Activated T-cell treated with anti-CD3 and anti-CD28 coated beads, Interleukin-2, amount 50 U/mL, for 4 hours (primary cell): ENCODE measurements around the gene ARHGAP44. TPM values are rescaled to one million over a fixed set of nuclear protein-coding genes. Genes with fewer than 3 reads are reported as not detected.

Experiments
- ATAC-seq, 2 donors: fragments of 200-7000 bp; cut with Tn5 transposase; one replicate each; pipeline ENCODE4 v1.10.0; 2021
- DNase-seq: peaks from one replicate; pipeline ENCODE4 v3.0.0-alpha.2; 2020
- H3K27me3 Mint-ChIP-seq: one replicate; pipeline ENCODE4 v1.8.0; 2021; ENCODE audit warnings: low read depth, mixed read lengths
- H3K36me3 Mint-ChIP-seq: one replicate; pipeline ENCODE4 v1.8.0; 2022; ENCODE audit warnings: mixed read lengths; ENCODE audit not compliant: insufficient read depth
- H3K4me1 Mint-ChIP-seq: one replicate; pipeline ENCODE4 v1.8.0; 2021; ENCODE audit warnings: low read depth, mixed read lengths
- H3K4me3 Mint-ChIP-seq: one replicate; pipeline ENCODE4 v1.8.0; 2021; ENCODE audit warnings: mild to moderate bottlenecking, moderate library complexity, mixed read lengths
- H3K9me3 Mint-ChIP-seq: one replicate; pipeline ENCODE4 v1.8.0; 2021; ENCODE audit warnings: mixed read lengths
- total RNA-seq, 3 donors: library from RNA; stranded (reverse); gene quantifications; one replicate each; pipeline ENCODE4 v1.2.1, GENCODE V29; 2021

The ARHGAP44 gene
- total RNA-seq, 3 donors from 2014 or later, result 0.10 to 0.11 TPM; not detected in 1

GRCh38 chr17:12899604-12900003 lies 110.3 kb downstream of the ARHGAP44 start:
- no peaks in the 10 kb centered on the region for H3K36me3 Mint-ChIP-seq
- H3K4me3 Mint-ChIP-seq, result no peak overlapping the region
- peaks cover 2% of the 10 kb centered on the region for H3K27me3 Mint-ChIP-seq
- H3K4me1 Mint-ChIP-seq, result no peaks in the 10 kb centered on the region
- H3K9me3 Mint-ChIP-seq, result peaks cover 4% of the 10 kb centered on the region
- DNase-seq (no peak), ATAC-seq (no peak)

DNA sequence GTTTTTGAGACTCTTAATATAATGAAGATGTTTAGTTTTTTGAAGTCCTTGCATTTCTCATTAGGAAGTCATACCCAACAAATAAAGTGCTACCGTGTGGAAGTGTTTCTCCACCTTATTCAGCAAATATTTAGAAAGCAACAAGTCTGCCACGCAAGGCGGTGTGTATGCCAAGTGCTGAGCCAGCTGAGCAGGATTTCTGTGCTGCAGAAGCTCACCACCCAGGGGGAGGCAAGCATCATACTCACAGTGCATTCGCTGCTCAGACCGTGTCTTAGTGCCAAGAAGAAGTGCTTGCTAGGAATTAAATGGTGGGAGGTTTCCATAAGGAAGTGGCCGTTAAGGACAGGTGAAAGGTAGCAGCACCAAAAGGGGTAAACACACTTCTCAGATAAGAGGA lies 111.2 kb downstream of the ARHGAP44 start:
- DNase-seq (no peak), ATAC-seq (no peak)
- H3K27me3 Mint-ChIP-seq, result peaks cover 3% of the 10 kb centered on the region
- H3K4me3 Mint-ChIP-seq, result no peak overlapping the region
- no peaks in the 10 kb centered on the region for H3K4me1 Mint-ChIP-seq
- H3K9me3 Mint-ChIP-seq, result peaks cover 4% of the 10 kb centered on the region
- H3K36me3 Mint-ChIP-seq, result no peaks in the 10 kb centered on the region

DNA sequence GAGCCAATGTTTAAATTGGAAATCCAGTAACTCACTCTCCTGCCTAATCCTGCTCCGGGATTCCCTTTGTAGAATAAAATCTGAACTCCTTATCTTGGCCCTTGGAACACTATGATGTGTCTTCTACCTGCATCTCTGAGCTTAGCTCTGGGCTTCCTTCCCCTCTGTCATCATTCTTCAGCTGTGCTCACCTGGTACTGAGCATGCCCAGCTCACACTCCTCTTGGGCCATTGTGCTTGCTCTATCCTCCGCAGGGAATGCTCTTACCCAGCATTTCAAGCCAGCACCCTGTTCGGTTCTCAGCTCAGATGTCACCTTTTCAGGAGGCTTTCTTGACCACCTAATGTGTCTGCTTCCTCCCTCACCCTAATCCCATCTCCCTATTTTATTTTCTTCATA lies 112.7 kb downstream of the ARHGAP44 start:
- H3K27me3 Mint-ChIP-seq, result peaks cover 5% of the 10 kb centered on the region
- H3K9me3 Mint-ChIP-seq, result peaks cover 6% of the 10 kb centered on the region
- no peaks in the 10 kb centered on the region for H3K4me1 Mint-ChIP-seq
- H3K36me3 Mint-ChIP-seq, result no peaks in the 10 kb centered on the region
- DNase-seq (no peak), ATAC-seq (no peak)
- H3K4me3 Mint-ChIP-seq, result no peak overlapping the region

DNA sequence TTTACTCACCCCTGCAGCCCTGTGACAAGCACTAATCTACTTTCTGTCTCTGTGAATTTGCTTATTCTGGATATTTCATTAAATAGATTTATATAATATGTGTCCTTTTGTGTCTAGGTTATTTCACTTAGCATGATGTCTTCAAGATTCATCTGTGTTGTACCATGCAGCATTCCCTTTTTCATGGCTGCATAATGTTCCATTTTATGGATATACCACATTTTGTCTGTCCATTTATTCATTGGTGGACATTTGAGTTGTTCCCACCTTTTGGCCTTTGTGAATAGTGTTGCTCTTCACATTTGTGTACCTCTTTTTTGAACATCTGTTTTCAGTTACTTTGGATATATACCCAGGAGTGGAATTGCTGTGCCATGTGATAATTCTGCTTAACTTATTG lies 118.2 kb downstream of the ARHGAP44 start:
- Mint-ChIP-seq H3K36me3 (no peaks in the 10 kb centered on the region), H3K4me1 (no peaks in the 10 kb centered on the region), H3K27me3 (peaks cover 12% of the 10 kb centered on the region), H3K4me3 (no peak overlapping the region), H3K9me3 (peaks cover 10% of the 10 kb centered on the region)
- ATAC-seq (no peak), DNase-seq (no peak)

DNA sequence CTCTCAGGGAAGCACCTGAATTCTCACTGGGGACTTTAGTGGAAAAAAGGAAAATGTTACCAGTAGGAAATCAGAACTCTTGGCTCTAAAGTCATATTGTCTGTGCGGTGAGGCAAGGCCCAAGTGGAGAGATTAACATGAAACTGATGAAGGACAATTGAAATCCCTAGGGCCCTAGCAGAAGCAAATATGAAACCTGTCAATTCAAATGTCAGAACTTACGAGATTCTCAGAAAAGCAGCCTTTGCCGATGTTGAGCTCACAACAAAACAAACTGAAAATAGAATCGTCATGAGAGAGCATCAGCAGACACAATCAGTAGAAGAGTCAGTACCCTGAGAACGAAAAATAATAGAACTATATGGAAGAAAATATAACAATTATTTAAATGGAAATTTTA lies 119.7 kb downstream of the ARHGAP44 start:
- ATAC-seq, result no peak
- peaks cover 10% of the 10 kb centered on the region for H3K27me3 Mint-ChIP-seq
- no peaks in the 10 kb centered on the region for H3K36me3 Mint-ChIP-seq
- peaks cover 10% of the 10 kb centered on the region for H3K9me3 Mint-ChIP-seq
- DNase-seq, result no peak
- no peaks in the 10 kb centered on the region for H3K4me1 Mint-ChIP-seq
- H3K4me3 Mint-ChIP-seq, result no peak overlapping the region

GRCh38 chr17:12909511-12909910 lies 120.2 kb downstream of the ARHGAP44 start:
- Mint-ChIP-seq H3K9me3 (peaks cover 10% of the 10 kb centered on the region), H3K4me1 (no peaks in the 10 kb centered on the region), H3K27me3 (peaks cover 10% of the 10 kb centered on the region), H3K36me3 (no peaks in the 10 kb centered on the region), H3K4me3 (no peak overlapping the region)
- no peak for ATAC-seq
- DNase-seq, result no peak

GRCh38 chr17:12911239-12911638 lies 121.9 kb downstream of the ARHGAP44 start:
- Mint-ChIP-seq H3K27me3 (peaks cover 7% of the 10 kb centered on the region), H3K4me1 (no peaks in the 10 kb centered on the region), H3K9me3 (peaks cover 10% of the 10 kb centered on the region), H3K36me3 (no peaks in the 10 kb centered on the region), H3K4me3 (no peak overlapping the region)
- ATAC-seq (no peak), DNase-seq (no peak)

- DNase-seq (no peak), ATAC-seq (no peak)
- Mint-ChIP-seq H3K9me3 (no peaks in the 10 kb centered on the region), H3K4me1 (no peaks in the 10 kb centered on the region), H3K27me3 (no peaks in the 10 kb centered on the region), H3K4me3 (no peak overlapping the region), H3K36me3 (no peaks in the 10 kb centered on the region)
Observed at GRCh38 chr17:12917399-12917798, 128.1 kb downstream of the ARHGAP44 start.

GRCh38 chr17:12918142-12918541 lies 128.8 kb downstream of the ARHGAP44 start:
- no peak for ATAC-seq
- Mint-ChIP-seq H3K4me1 (no peaks in the 10 kb centered on the region), H3K27me3 (no peaks in the 10 kb centered on the region), H3K4me3 (no peak overlapping the region), H3K9me3 (no peaks in the 10 kb centered on the region), H3K36me3 (no peaks in the 10 kb centered on the region)
- DNase-seq, result no peak

DNA sequence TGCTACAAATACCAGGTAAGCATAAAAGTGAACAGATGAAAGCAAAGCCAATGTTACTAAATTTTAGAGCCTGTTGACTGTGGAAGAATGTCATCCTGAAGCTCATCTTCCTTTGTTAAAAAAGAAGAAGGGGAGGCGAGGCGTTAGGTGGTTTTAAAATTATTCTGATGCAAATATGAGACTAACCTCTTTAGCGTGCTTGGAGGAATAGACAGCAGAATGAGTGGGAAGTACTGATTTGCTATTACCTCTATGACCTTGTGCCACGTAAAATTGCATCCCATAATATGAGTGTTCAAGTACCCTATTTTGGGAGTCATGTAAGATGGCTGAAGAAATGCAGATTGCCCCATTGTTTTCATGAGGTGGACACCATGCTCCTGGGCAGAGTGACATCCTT lies 132.8 kb downstream of the ARHGAP44 start:
- ATAC-seq (no peak), DNase-seq (no peak)
- Mint-ChIP-seq H3K4me3 (no peak overlapping the region), H3K27me3 (peaks cover 2% of the 10 kb centered on the region), H3K36me3 (no peaks in the 10 kb centered on the region), H3K9me3 (no peaks in the 10 kb centered on the region), H3K4me1 (no peaks in the 10 kb centered on the region)

DNA sequence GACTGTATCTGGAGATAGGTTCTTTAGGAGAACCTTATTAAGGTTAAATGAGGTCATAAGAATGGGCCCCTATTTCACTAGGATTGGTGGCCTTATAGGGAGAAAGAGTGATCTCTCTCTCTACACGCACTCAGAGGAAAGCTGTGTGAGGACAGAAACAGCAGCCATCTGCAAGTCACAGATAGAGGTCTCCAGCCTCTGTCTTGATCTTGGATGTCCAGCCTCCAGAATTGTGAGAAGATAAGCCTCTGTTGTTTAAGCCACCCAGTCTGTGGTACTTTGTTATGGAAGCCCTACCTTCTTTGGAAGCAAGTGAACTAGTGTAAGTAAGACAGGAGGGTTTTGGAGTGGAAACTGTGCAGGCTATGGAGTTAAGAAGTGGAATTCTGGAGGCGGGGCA lies 135.3 kb downstream of the ARHGAP44 start:
- H3K4me3 Mint-ChIP-seq, result no peak overlapping the region
- ATAC-seq, result no peak
- H3K36me3 Mint-ChIP-seq, result no peaks in the 10 kb centered on the region
- H3K27me3 Mint-ChIP-seq, result peaks cover 2% of the 10 kb centered on the region
- H3K4me1 Mint-ChIP-seq, result no peaks in the 10 kb centered on the region
- H3K9me3 Mint-ChIP-seq, result no peaks in the 10 kb centered on the region
- DNase-seq, result no peak

DNA sequence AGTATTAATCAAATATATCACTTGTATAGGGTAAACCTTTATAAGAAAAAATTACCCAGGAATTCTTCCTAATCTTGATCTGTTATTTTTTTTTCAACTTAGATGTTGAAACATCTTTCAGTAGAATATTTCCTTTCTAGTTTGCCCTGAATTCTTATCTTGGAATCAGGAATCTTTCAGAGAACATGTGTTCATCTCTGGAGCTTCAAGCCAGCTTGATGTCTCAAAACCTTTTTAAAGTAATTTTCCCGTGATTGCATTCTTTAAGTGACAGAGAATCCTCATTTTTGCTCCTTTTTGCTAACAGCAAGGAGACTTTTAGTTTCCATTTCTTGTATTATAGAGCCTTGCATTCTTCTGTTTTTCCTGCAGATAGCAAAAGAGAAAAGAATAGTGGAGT lies 137.7 kb downstream of the ARHGAP44 start:
- Mint-ChIP-seq H3K36me3 (no peaks in the 10 kb centered on the region), H3K27me3 (peaks cover 2% of the 10 kb centered on the region), H3K4me1 (no peaks in the 10 kb centered on the region), H3K9me3 (no peaks in the 10 kb centered on the region), H3K4me3 (no peak overlapping the region)
- no peak for ATAC-seq
- DNase-seq, result no peak

- Mint-ChIP-seq H3K27me3 (peaks cover 2% of the 10 kb centered on the region), H3K4me1 (no peaks in the 10 kb centered on the region), H3K9me3 (no peaks in the 10 kb centered on the region), H3K36me3 (no peaks in the 10 kb centered on the region), H3K4me3 (no peak overlapping the region)
- no peak for ATAC-seq
- DNase-seq, result no peak
Observed at GRCh38 chr17:12927541-12928425, 138.5 kb downstream of the ARHGAP44 start.

DNA sequence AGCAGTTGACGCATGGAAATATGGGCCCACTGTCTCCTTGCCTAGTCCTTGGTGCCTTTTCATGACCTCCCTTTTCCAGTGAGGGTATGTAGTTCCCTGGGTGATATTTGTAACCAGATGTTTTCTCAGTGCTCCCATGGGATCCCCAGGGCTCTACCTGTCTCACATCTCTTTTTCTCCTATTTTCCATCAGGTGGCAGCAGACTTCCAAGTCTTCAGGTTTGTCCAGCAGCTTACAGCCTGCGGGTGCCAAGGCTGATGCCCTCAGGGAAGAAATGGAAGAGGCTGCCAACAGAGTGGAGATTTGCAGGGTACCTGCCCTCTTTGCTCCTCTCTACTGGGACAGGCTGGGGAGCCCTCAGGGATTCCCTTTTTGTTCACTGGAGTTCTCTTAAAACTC lies 139.4 kb downstream of the ARHGAP44 start:
- no peaks in the 10 kb centered on the region for H3K4me1 Mint-ChIP-seq
- no peak overlapping the region for H3K4me3 Mint-ChIP-seq
- H3K9me3 Mint-ChIP-seq, result no peaks in the 10 kb centered on the region
- ATAC-seq (no peak), DNase-seq (no peak)
- H3K36me3 Mint-ChIP-seq, result no peaks in the 10 kb centered on the region
- H3K27me3 Mint-ChIP-seq, result peaks cover 4% of the 10 kb centered on the region

- DNase-seq (no peak), ATAC-seq (no peak)
- Mint-ChIP-seq H3K27me3 (peaks cover 8% of the 10 kb centered on the region), H3K36me3 (no peaks in the 10 kb centered on the region), H3K4me3 (no peak overlapping the region), H3K4me1 (no peaks in the 10 kb centered on the region), H3K9me3 (peaks cover 3% of the 10 kb centered on the region)
Observed at GRCh38 chr17:12936501-12936900, 147.2 kb downstream of the ARHGAP44 start.
